HCT116 (cell line): ENCODE results near the gene FAM234A.

ENCODE experiments used
- CTCF ChIP-seq, 3 experiments: fragments of 200-600 bp in 1 of 3; sonication (generic) in 1 of 3; IDR thresholded peaks in 2 of 3; conservative IDR thresholded peaks in 1 of 3; 2 replicates each; pipeline ENCODE4 v1.5.1; 2012 to 2017; ENCODE audit warnings: low read depth in 2 of 3, low read length in 2 of 3, antibody characterized with exemption in 1 of 3, borderline replicate concordance in 1 of 3, control low read depth in 1 of 3, mild to moderate bottlenecking in 1 of 3, mixed read lengths in 1 of 3, mixed run types in 1 of 3, moderate library complexity in 1 of 3; ENCODE audit not compliant: insufficient read depth in 1 of 3
- EGR1 ChIP-seq: IDR thresholded peaks from 2 replicates; pipeline ENCODE4 v1.6.1; 2012; ENCODE audit warnings: low read depth
- POLR2AphosphoS5 ChIP-seq: IDR thresholded peaks from 2 replicates; pipeline ENCODE4 v1.6.1; 2011; ENCODE audit warnings: mild to moderate bottlenecking, low read depth, low read length, moderate library complexity

DNA sequence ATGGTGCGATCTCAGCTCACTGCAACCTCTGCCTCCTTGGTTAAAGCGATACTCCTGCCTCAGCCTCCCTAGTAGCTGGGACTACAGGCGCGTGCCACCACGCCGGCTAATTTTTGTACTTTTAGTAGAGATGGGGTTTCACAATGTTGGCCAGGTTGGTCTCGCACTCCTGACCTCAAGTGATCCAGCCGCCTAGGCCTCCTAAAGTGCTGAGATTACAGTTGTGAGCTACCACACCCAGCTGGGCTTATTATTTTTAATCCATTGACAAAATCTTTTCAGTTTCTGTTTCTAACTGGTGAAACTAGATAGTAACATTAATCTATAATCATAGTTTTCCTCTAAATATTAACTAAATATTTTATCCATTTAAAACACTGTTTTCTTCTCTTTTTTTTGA is 5.9 kb downstream of the FAM234A start:
- TF ChIP-seq CTCF (IDR thresholded peaks at IDR 0.05 in 2 of 3, conservative IDR thresholded peaks at IDR 0.05 in 1 of 3; ENCODE audit: borderline replicate concordance in 1 of 3, insufficient read depth in 1 of 3, low read depth in 2 of 3, low read length in 2 of 3), result no peak
- TF ChIP-seq EGR1, result no peak
- TF ChIP-seq POLR2AphosphoS5, result no peak
